Neural cell (in vitro differentiated cells): Measurements from ENCODE around the gene EPHA2. TPM values are rescaled to one million over a fixed set of nuclear protein-coding genes. Genes with fewer than 3 reads are reported as not detected.

Experiments used
- H2AFZ ChIP-seq: fragments of 200-600, 300-800 bp; sonication (generic), shearing (Covaris generic); 2 replicates; pipeline ENCODE4 v1.6.0; 2014; ENCODE audit warnings: low read depth, mild to moderate bottlenecking, antibody characterized with exemption, low read length, moderate library complexity
- H3F3A ChIP-seq: fragments of 200-600 bp; shearing (Covaris generic); 2 replicates; pipeline ENCODE4 v1.6.1; 2016; ENCODE audit warnings: mild to moderate bottlenecking, moderate library complexity, mixed read lengths, antibody characterized with exemption, low read length; ENCODE audit not compliant: insufficient read depth, poor library complexity, severe bottlenecking
- H3K27ac ChIP-seq: fragments of 200-600, 300-800 bp; sonication (generic), shearing (Covaris generic); 2 replicates; pipeline ENCODE4 v1.5.1; 2014; ENCODE audit warnings: mild to moderate bottlenecking, low read length, moderate library complexity
- H3K27me3 ChIP-seq: fragments of 300-800, 200-600 bp; sonication (generic), shearing (Covaris generic); 2 replicates; pipeline ENCODE4 v1.6.0; 2014; ENCODE audit warnings: mild to moderate bottlenecking, low read depth, low read length, moderate library complexity; ENCODE audit not compliant: insufficient read depth
- H3K36me3 ChIP-seq: fragments of 300-800, 200-600 bp; sonication (generic), shearing (Covaris generic); 2 replicates; pipeline ENCODE4 v1.5.1; 2014; ENCODE audit warnings: mild to moderate bottlenecking, antibody characterized with exemption, low read length, moderate library complexity; ENCODE audit not compliant: insufficient read depth
- H3K4me2 ChIP-seq: fragments of 300-800, 200-600 bp; sonication (generic), shearing (Covaris generic); 2 replicates; pipeline ENCODE4 v1.6.0; 2014; ENCODE audit warnings: mild to moderate bottlenecking, low read length
- H3K4me3 ChIP-seq: fragments of 300-800, 200-600 bp; sonication (generic), shearing (Covaris generic); 2 replicates; pipeline ENCODE4 v1.5.1; 2014; ENCODE audit warnings: mild to moderate bottlenecking, low read length, moderate library complexity
- H3K79me2 ChIP-seq: fragments of 200-600 bp; shearing (Covaris generic); replicated peaks from 2 replicates; pipeline ENCODE4 v1.6.0; 2014; ENCODE audit warnings: mild to moderate bottlenecking, low read length, moderate library complexity; ENCODE audit not compliant: insufficient read depth
- H3K9ac ChIP-seq: fragments of 300-800, 200-600 bp; sonication (generic), shearing (Covaris generic); 2 replicates; pipeline ENCODE4 v1.6.1; 2016; ENCODE audit warnings: mild to moderate bottlenecking, low read length, mixed read lengths
- H3K9me2 ChIP-seq: fragments of 200-600 bp; shearing (Covaris generic); 2 replicates; pipeline ENCODE4 v1.6.1; 2016; ENCODE audit warnings: mild to moderate bottlenecking, low read length, mixed read lengths; ENCODE audit not compliant: insufficient read depth
- H3K9me3 ChIP-seq: fragments of 200-600, 300-800 bp; sonication (generic), shearing (Covaris generic); 2 replicates; pipeline ENCODE4 v1.6.1; 2016; ENCODE audit warnings: mild to moderate bottlenecking, mixed run types, low read length, moderate library complexity, mixed read lengths
- H4K20me1 ChIP-seq: fragments of 200-600 bp; shearing (Covaris generic); 2 replicates; pipeline ENCODE4 v1.6.1; 2016; ENCODE audit warnings: mild to moderate bottlenecking, mixed run types; ENCODE audit not compliant: insufficient read depth
- CTCF ChIP-seq: fragments of 450-650 bp; IDR thresholded peaks from 2 replicates; pipeline ENCODE4 v1.5.1; 2014; ENCODE audit warnings: antibody characterized with exemption, mild to moderate bottlenecking, moderate library complexity; ENCODE audit not compliant: poor library complexity, severe bottlenecking
- EP300 ChIP-seq: fragments of 450-650 bp; conservative IDR thresholded peaks from 2 replicates; pipeline ENCODE4 v1.6.1; 2014; ENCODE audit warnings: antibody characterized with exemption, mild to moderate bottlenecking, moderate library complexity; ENCODE audit not compliant: poor library complexity, severe bottlenecking
- EZH2 ChIP-seq: fragments of 200-600, 300-800 bp; shearing (Covaris generic), sonication (generic); IDR thresholded peaks from 2 replicates; pipeline ENCODE4 v1.6.1; 2014; ENCODE audit warnings: antibody characterized with exemption, low read length, borderline replicate concordance, mild to moderate bottlenecking; ENCODE audit not compliant: insufficient read depth, poor library complexity, severe bottlenecking
- MXI1 ChIP-seq: fragments of 450-650 bp; conservative IDR thresholded peaks from 2 replicates; pipeline ENCODE4 v1.6.1; 2014; ENCODE audit warnings: antibody characterized with exemption, mild to moderate bottlenecking; ENCODE audit not compliant: poor library complexity, severe bottlenecking
- POLR2AphosphoS5 ChIP-seq: IDR thresholded peaks from 2 replicates; pipeline ENCODE4 v1.6.1; 2012
- RAD21 ChIP-seq: fragments of 450-650 bp; conservative IDR thresholded peaks from 2 replicates; pipeline ENCODE4 v1.6.1; 2014; ENCODE audit warnings: antibody characterized with exemption, mild to moderate bottlenecking, moderate library complexity
- SMC3 ChIP-seq: fragments of 450-650 bp; conservative IDR thresholded peaks from 2 replicates; pipeline ENCODE4 v1.6.1; 2014; ENCODE audit warnings: antibody characterized with exemption, mild to moderate bottlenecking, moderate library complexity; ENCODE audit not compliant: poor library complexity
- TAF1 ChIP-seq: IDR thresholded peaks from 2 replicates; pipeline ENCODE4 v1.6.1; 2012; ENCODE audit warnings: low read depth
- polyA plus RNA-seq: library from polyadenylated mRNA; depleted of rRNA; stranded (reverse); fragments of >200 nt; gene quantifications from 2 replicates; pipeline ENCODE4 v1.2.3, GENCODE V29; 2014
- TF ChIP-seq, protein P1 (sequence below): IDR thresholded peaks from 2 replicates; pipeline ENCODE4 v1.6.1; 2012; ENCODE audit warnings: borderline replicate concordance

The EPHA2 gene
- polyA plus RNA-seq, 1 donor from 2014 or later = 0.63 TPM

- Histone ChIP-seq H3K4me2 (no peak overlapping the region), H4K20me1 (no peaks in the 10 kb centered on the region), H3K36me3 (no peaks in the 10 kb centered on the region), H3F3A (no peaks in the 10 kb centered on the region), H3K9me2 (no peaks in the 10 kb centered on the region), H3K9me3 (no peaks in the 10 kb centered on the region), H3K4me3 (no peak overlapping the region), H3K79me2 (no peaks in the 10 kb centered on the region), H3K27me3 (no peaks in the 10 kb centered on the region), H2AFZ (no peak overlapping the region), H3K27ac (no peak overlapping the region), H3K9ac (no peak overlapping the region)
- TF ChIP-seq EZH2 = no peak
- TF ChIP-seq MXI1 = no peak
- no peak for TF ChIP-seq SMC3
- TF ChIP-seq CTCF = no peak
- TF ChIP-seq, protein P1, sequence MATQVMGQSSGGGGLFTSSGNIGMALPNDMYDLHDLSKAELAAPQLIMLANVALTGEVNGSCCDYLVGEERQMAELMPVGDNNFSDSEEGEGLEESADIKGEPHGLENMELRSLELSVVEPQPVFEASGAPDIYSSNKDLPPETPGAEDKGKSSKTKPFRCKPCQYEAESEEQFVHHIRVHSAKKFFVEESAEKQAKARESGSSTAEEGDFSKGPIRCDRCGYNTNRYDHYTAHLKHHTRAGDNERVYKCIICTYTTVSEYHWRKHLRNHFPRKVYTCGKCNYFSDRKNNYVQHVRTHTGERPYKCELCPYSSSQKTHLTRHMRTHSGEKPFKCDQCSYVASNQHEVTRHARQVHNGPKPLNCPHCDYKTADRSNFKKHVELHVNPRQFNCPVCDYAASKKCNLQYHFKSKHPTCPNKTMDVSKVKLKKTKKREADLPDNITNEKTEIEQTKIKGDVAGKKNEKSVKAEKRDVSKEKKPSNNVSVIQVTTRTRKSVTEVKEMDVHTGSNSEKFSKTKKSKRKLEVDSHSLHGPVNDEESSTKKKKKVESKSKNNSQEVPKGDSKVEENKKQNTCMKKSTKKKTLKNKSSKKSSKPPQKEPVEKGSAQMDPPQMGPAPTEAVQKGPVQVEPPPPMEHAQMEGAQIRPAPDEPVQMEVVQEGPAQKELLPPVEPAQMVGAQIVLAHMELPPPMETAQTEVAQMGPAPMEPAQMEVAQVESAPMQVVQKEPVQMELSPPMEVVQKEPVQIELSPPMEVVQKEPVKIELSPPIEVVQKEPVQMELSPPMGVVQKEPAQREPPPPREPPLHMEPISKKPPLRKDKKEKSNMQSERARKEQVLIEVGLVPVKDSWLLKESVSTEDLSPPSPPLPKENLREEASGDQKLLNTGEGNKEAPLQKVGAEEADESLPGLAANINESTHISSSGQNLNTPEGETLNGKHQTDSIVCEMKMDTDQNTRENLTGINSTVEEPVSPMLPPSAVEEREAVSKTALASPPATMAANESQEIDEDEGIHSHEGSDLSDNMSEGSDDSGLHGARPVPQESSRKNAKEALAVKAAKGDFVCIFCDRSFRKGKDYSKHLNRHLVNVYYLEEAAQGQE = no peak
- TF ChIP-seq TAF1 = no peak
- TF ChIP-seq EP300 = no peak
- no peak for TF ChIP-seq RAD21
- TF ChIP-seq POLR2AphosphoS5 = no peak
These were observed 33.5 kb downstream of the EPHA2 start for GRCh38 chr1:16122350-16122881.

- H3K27ac ChIP-seq = no peak overlapping the region
- TF ChIP-seq MXI1 = no peak
- TF ChIP-seq SMC3 = no peak
- TF ChIP-seq CTCF = no peak
- TF ChIP-seq POLR2AphosphoS5 = no peak
- TF ChIP-seq, protein P1 = no peak
- no peak for TF ChIP-seq TAF1
- no peak overlapping the region for H3K9ac ChIP-seq
- H3F3A ChIP-seq = no peaks in the 10 kb centered on the region
- H3K79me2 ChIP-seq = no peaks in the 10 kb centered on the region
- H3K4me2 ChIP-seq = no peak overlapping the region
- no peaks in the 10 kb centered on the region for H3K9me3 ChIP-seq
- no peaks in the 10 kb centered on the region for H3K36me3 ChIP-seq
- H3K4me3 ChIP-seq = no peak overlapping the region
- no peaks in the 10 kb centered on the region for H3K27me3 ChIP-seq
- H2AFZ ChIP-seq = no peak overlapping the region
- H4K20me1 ChIP-seq = no peaks in the 10 kb centered on the region
- no peaks in the 10 kb centered on the region for H3K9me2 ChIP-seq
These were observed 34.9 kb downstream of the EPHA2 start for GRCh38 chr1:16120940-16121410.
